ENCODE data around the gene CACNG5. TPM values are rescaled to one million over a fixed set of nuclear protein-coding genes. Genes with fewer than 3 reads are reported as not detected.

CACNG5 gene
- total RNA-seq, 2 donors from 2014 or later, result not detected

- Histone ChIP-seq H3K36me3 (no peaks in the 10 kb centered on the region), H3K27ac (no peak overlapping the region), H3K4me1 (no peaks in the 10 kb centered on the region), H3K9me3 (no peaks in the 10 kb centered on the region), H3K27me3 (no peaks in the 10 kb centered on the region), H3K4me3 (no peak overlapping the region)
- TF ChIP-seq CTCF (IDR thresholded peaks at IDR 0.05), result no peak
- no peak for DNase-seq (ENCODE audit: low spot score)
These were observed 7.6 kb downstream of the CACNG5 start for GRCh38 chr17:66842505-66842904.

- H3K27me3 ChIP-seq, result no peaks in the 10 kb centered on the region
- H3K36me3 ChIP-seq, result no peaks in the 10 kb centered on the region
- H3K27ac ChIP-seq, result no peak overlapping the region
- H3K9me3 ChIP-seq, result no peaks in the 10 kb centered on the region
- H3K4me3 ChIP-seq, result no peak overlapping the region
- no peak for TF ChIP-seq CTCF (IDR thresholded peaks at IDR 0.05)
- H3K4me1 ChIP-seq, result no peaks in the 10 kb centered on the region
- DNase-seq (ENCODE audit: low spot score), result no peak
These were observed 8.0 kb downstream of the CACNG5 start for GRCh38 chr17:66842959-66843358.

GRCh38 chr17:66843627-66844026 is 8.7 kb downstream of the CACNG5 start:
- Histone ChIP-seq H3K4me1 (no peaks in the 10 kb centered on the region), H3K27me3 (no peaks in the 10 kb centered on the region), H3K27ac (no peak overlapping the region), H3K9me3 (no peaks in the 10 kb centered on the region), H3K4me3 (no peak overlapping the region), H3K36me3 (no peaks in the 10 kb centered on the region)
- no peak for DNase-seq (ENCODE audit: low spot score)
- no peak for TF ChIP-seq CTCF (IDR thresholded peaks at IDR 0.05)

- Histone ChIP-seq H3K4me3 (no peak overlapping the region), H3K27me3 (no peaks in the 10 kb centered on the region), H3K27ac (no peak overlapping the region), H3K9me3 (no peaks in the 10 kb centered on the region), H3K4me1 (peaks cover 0 to 13% of the 10 kb centered on the region in 2 donors), H3K36me3 (no peaks in the 10 kb centered on the region)
- TF ChIP-seq CTCF (IDR thresholded peaks at IDR 0.05), result no peak
- no peak for DNase-seq (ENCODE audit: low spot score)
These were observed 12.8 kb downstream of the CACNG5 start for GRCh38 chr17:66847704-66848103.

GRCh38 chr17:66848496-66848895 is 13.6 kb downstream of the CACNG5 start:
- no peak overlapping the region for H3K4me3 ChIP-seq
- no peak for TF ChIP-seq CTCF (IDR thresholded peaks at IDR 0.05)
- no peak overlapping the region for H3K27ac ChIP-seq
- H3K36me3 ChIP-seq, result no peaks in the 10 kb centered on the region
- no peaks in the 10 kb centered on the region for H3K27me3 ChIP-seq
- H3K9me3 ChIP-seq, result no peaks in the 10 kb centered on the region
- peaks cover 0 to 13% of the 10 kb centered on the region in 2 donors for H3K4me1 ChIP-seq
- no peak for DNase-seq (ENCODE audit: low spot score)

- Histone ChIP-seq H3K36me3 (no peaks in the 10 kb centered on the region), H3K27ac (no peak overlapping the region), H3K9me3 (no peaks in the 10 kb centered on the region), H3K4me1 (peaks cover 0 to 13% of the 10 kb centered on the region in 2 donors), H3K27me3 (no peaks in the 10 kb centered on the region), H3K4me3 (no peak overlapping the region)
- no peak for DNase-seq (ENCODE audit: low spot score)
- no peak for TF ChIP-seq CTCF (IDR thresholded peaks at IDR 0.05)
These were observed 14.2 kb downstream of the CACNG5 start for GRCh38 chr17:66849032-66849655.

All from right atrium auricular region (tissue), 2 donors.